Brain microvascular endothelial cell (primary cell): ENCODE results near the gene TTC7B.

Experiments
- DNase-seq: peaks from one replicate; pipeline ENCODE4 v3.0.0-alpha.2; 2020
- H3K27ac ChIP-seq: fragments of 250-450 bp; sonication (Bioruptor Pico); 2 replicates; pipeline ENCODE4 v1.5.1; 2020; ENCODE audit warnings: mild to moderate bottlenecking, moderate library complexity
- H3K27me3 ChIP-seq: fragments of 250-450 bp; sonication (Bioruptor Pico); replicated peaks from 2 replicates; pipeline ENCODE4 v1.5.1; 2020; ENCODE audit warnings: mild to moderate bottlenecking
- H3K36me3 ChIP-seq: fragments of 250-450 bp; sonication (Bioruptor Pico); replicated peaks from 2 replicates; pipeline ENCODE4 v1.5.1; 2020; ENCODE audit warnings: mild to moderate bottlenecking
- H3K4me3 ChIP-seq: 2 replicates; pipeline ENCODE4 v1.5.1; 2011; ENCODE audit warnings: low read depth, mild to moderate bottlenecking, control low read depth, low read length, moderate library complexity
- in situ Hi-C: cut with HindIII; loops from 2 replicates; pipeline ENCODE4 v1.10.0; 2017; ENCODE audit warnings: low sequenced_read_pairs, low pct_ligation_motif_present
- TF ChIP-seq, protein P1 (sequence below): IDR thresholded peaks from 2 replicates; pipeline ENCODE4 v1.5.1; 2011; ENCODE audit warnings: low read depth, mild to moderate bottlenecking, moderate library complexity, low read length, control low read depth, inconsistent platforms; ENCODE audit errors: missing control alignments

TTC7B gene

GRCh38 chr14:90660865-90661570 lies 155.2 kb downstream of the TTC7B start:
- no peaks in the 10 kb centered on the region for H3K27me3 ChIP-seq
- TF ChIP-seq, protein P1, sequence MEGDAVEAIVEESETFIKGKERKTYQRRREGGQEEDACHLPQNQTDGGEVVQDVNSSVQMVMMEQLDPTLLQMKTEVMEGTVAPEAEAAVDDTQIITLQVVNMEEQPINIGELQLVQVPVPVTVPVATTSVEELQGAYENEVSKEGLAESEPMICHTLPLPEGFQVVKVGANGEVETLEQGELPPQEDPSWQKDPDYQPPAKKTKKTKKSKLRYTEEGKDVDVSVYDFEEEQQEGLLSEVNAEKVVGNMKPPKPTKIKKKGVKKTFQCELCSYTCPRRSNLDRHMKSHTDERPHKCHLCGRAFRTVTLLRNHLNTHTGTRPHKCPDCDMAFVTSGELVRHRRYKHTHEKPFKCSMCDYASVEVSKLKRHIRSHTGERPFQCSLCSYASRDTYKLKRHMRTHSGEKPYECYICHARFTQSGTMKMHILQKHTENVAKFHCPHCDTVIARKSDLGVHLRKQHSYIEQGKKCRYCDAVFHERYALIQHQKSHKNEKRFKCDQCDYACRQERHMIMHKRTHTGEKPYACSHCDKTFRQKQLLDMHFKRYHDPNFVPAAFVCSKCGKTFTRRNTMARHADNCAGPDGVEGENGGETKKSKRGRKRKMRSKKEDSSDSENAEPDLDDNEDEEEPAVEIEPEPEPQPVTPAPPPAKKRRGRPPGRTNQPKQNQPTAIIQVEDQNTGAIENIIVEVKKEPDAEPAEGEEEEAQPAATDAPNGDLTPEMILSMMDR: no peak
- H3K36me3 ChIP-seq: no peaks in the 10 kb centered on the region
- no peak overlapping the region for H3K27ac ChIP-seq
- in situ Hi-C loops: no loop called here
- H3K4me3 ChIP-seq: no peak overlapping the region
- DNase-seq: no peak

GRCh38 chr14:90659156-90659555 lies 157.1 kb downstream of the TTC7B start:
- no peak overlapping the region for H3K27ac ChIP-seq
- TF ChIP-seq, protein P1: no peak

DNA sequence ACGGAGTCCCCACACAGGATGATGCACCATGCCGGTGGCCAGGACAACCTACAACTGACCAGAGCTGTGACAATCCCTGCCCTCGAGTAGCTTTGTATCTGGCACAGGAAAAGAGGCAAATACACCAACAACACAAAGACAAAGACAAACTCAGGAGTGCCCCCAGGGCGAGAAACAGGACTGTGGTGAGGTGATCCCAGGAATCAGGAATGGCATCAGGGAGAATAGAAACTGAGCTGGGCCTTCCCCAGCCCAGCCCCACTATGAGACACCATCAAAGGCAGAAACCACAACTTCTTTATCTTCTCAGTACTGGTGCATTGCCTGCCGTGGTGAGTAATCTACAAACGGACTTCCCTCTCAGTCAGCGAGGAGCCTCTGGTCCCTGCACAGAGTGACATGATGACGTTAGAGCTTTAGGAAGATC lies 157.7 kb downstream of the TTC7B start:
- TF ChIP-seq, protein P1: no peak
- in situ Hi-C loops: no loop called here
- no peaks in the 10 kb centered on the region for H3K36me3 ChIP-seq
- H3K27me3 ChIP-seq: no peaks in the 10 kb centered on the region
- peak; percentile 78 for DNase-seq
- H3K27ac ChIP-seq: peak overlapping the region; percentile 41
- no peak overlapping the region for H3K4me3 ChIP-seq

More at GRCh38 chr14:90659156-90659555, 157.1 kb downstream of the TTC7B start:
- in situ Hi-C loops: no loop called here
- DNase-seq: no peak
- H3K36me3 ChIP-seq: no peaks in the 10 kb centered on the region
- H3K4me3 ChIP-seq: no peak overlapping the region
- H3K27me3 ChIP-seq: no peaks in the 10 kb centered on the region

DNA sequence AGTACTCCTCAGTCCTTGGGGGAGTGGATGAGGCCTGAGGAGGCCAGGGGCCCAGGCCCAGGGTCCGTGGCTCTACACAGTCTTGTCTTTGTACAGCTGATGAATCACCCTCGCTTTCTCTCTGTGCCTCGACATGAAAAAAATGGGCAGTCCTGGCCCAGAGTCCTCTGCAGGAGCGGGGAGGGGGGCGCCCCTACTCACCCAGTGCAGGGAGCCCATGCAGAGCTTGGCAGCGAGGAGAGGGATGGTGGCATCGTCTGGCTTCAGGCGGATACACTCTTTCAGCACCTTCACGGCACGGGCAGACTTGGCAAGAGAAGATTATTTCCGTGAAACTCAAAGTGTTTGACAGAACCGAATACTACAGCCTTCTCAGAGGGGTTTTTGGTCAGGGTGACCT lies 159.3 kb downstream of the TTC7B start:
- Histone ChIP-seq H3K27ac (no peak overlapping the region), H3K27me3 (no peaks in the 10 kb centered on the region), H3K36me3 (no peaks in the 10 kb centered on the region), H3K4me3 (no peak overlapping the region)
- in situ Hi-C loops: no loop called here
- TF ChIP-seq, protein P1: no peak
- no peak for DNase-seq

DNA sequence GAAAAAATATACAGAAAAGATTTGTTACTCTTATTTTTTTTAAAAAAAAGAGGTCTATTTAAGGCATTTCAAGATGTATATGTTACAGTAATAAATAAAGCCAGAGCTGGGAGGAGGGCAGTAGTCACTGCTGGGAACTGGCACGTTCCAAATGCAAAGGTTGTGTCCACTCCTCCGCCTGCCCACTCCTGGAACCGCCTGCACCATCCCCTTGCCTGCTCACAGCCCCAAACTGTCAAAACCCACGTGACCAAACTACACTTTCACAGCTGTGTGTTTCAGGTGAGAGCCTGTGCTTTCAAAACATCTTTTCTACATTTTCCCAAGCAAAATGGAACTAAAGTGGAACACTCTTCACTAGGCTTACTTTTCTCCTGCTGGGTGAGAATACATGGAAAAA lies 160.4 kb downstream of the TTC7B start:
- Histone ChIP-seq H3K27me3 (no peaks in the 10 kb centered on the region), H3K27ac (no peak overlapping the region), H3K36me3 (no peaks in the 10 kb centered on the region), H3K4me3 (no peak overlapping the region)
- DNase-seq: no peak
- in situ Hi-C loops: no loop called here
- TF ChIP-seq, protein P1: no peak

DNA sequence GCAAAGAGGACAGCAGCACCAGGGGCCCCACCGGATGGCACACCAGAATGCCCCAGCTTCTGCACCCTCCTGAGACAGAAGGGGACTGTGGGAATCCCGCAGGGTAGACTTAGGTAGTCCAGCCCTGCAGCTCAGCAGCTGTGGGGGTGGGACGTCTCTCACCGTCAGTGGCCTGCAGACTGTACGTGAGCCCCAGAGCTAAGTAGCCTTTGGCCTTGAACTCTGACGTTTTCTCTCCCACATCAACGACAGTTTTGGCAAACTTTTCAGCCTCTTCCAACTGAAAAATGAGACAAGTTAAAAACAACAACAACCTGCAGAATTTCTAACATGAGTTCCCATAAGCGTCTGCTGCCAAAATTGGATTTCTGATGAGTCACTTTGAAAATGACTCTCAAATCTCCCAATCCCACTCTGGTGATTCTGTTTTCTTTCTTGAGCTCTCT lies 161.4 kb downstream of the TTC7B start:
- Histone ChIP-seq H3K27ac (no peak overlapping the region), H3K4me3 (no peak overlapping the region), H3K36me3 (no peaks in the 10 kb centered on the region), H3K27me3 (no peaks in the 10 kb centered on the region)
- TF ChIP-seq, protein P1: no peak
- in situ Hi-C loops: no loop called here
- DNase-seq: peak; percentile 21
